Upper lobe of left lung (tissue), 4 donors: ENCODE data around the gene MACROD2.

Experiments used
- CTCF ChIP-seq, 6 experiments: fragments of 450-650 bp in 4 of 6; fragments of 200-600 bp in 2 of 6; sonication (generic) in 2 of 6; IDR thresholded peaks; one replicate each; pipeline ENCODE4 v1.5.1; 2016 to 2019; ENCODE audit warnings: antibody characterized with exemption in 6 of 6
- EP300 ChIP-seq, 4 donors: sonication (generic); formaldehyde crosslinking; IDR thresholded peaks; one replicate each; pipeline ENCODE4 v1.5.1; 2017; ENCODE audit warnings: antibody characterized with exemption in 4 of 4, control low read depth in 2 of 4
- POLR2A ChIP-seq, 4 donors: fragments of 450-650 bp; IDR thresholded peaks; one replicate each; pipeline ENCODE4 v1.5.1; 2016 to 2017; ENCODE audit warnings: antibody characterized with exemption in 4 of 4, mild to moderate bottlenecking in 2 of 4
- POLR2AphosphoS5 ChIP-seq, 2 donors: sonication (generic); formaldehyde crosslinking; IDR thresholded peaks; one replicate each; pipeline ENCODE4 v1.5.1; 2017; ENCODE audit warnings: antibody characterized with exemption in 2 of 2

DNA sequence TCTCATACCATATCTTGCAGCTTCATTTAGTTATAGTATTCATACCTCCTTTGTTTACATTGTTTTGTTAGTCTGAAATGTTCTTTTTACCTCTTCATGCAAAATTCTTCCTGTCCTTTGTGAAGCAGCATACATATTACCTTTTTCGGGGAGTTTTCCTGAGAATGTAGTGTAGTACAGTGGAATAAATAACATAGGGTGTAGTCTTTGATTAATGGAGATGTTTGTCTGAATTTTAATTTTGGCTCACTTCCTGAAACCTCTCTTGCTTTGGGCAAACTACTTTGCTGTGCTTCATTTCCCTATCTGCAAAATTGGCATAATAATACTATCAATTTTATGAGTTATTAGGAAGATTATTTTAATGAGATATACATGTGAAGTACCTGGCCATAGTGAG lies 5.6 kb downstream of the MACROD2 start:
- no peak for TF ChIP-seq CTCF (IDR thresholded peaks at IDR 0.05)
- TF ChIP-seq POLR2AphosphoS5 (IDR thresholded peaks at IDR 0.05) = no peak
- TF ChIP-seq EP300 (IDR thresholded peaks at IDR 0.05) = no peak
- no peak for TF ChIP-seq POLR2A (IDR thresholded peaks at IDR 0.05)
